Measurements from ENCODE around the gene CORO1C.
A peak's percentile ranks its signal among the peaks of the same experiment; 100 is the strongest.
"Not testable (repeated sequence)": the region's sequence is repeated elsewhere in the genome, so short reads cannot be mapped to it uniquely, and the experiment has no call there.

Gene CORO1C

GRCh38 chr12:108772891-108773797 is 41.8 kb upstream of the CORO1C start:
- no peak for TF ChIP-seq CTCF (IDR thresholded peaks at IDR 0.05; ENCODE audit: low read depth, low read length, missing control alignments)
- no peak overlapping the region for H3K4me3 ChIP-seq (ENCODE audit: low read depth, low read length)
- in situ Hi-C loops (cut with HindIII; ENCODE audit: low sequenced_read_pairs) = no loop called here
- no peak for DNase-seq (ENCODE audit: low read depth)

GRCh38 chr12:108772247-108772646 is 40.9 kb upstream of the CORO1C start:
- no peak for DNase-seq (ENCODE audit: low read depth)
- H3K4me3 ChIP-seq (ENCODE audit: low read depth, low read length) = no peak overlapping the region
- in situ Hi-C loops (cut with HindIII; ENCODE audit: low sequenced_read_pairs) = no loop called here
- no peak for TF ChIP-seq CTCF (IDR thresholded peaks at IDR 0.05; ENCODE audit: low read depth, low read length, missing control alignments)

DNA sequence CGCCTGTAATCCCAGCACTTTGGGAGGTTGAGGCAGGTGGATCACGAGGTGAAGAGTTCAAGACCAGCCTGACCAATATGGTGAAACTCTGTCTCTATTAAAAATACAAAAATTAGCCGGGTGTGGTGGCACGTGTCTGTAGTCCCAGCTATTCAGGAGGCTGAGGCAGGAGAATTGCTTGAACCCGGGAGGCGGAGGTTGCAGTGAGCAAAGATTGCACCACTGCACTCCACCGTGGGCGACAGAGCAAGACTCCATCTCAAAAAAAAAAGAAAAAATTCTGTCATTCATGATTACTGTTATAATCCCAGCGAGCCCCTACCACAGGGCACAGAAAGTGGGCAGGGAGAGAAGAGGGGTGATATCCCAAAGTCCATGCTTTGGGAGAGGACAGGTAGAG is 40.5 kb upstream of the CORO1C start:
- H3K4me3 ChIP-seq (ENCODE audit: low read depth, low read length); in situ Hi-C loops (cut with HindIII; ENCODE audit: low sequenced_read_pairs); DNase-seq (ENCODE audit: low read depth): not testable (repeated sequence)

GRCh38 chr12:108770963-108771362 is 39.6 kb upstream of the CORO1C start:
- in situ Hi-C loops (cut with HindIII; ENCODE audit: low sequenced_read_pairs) = no loop called here
- DNase-seq (ENCODE audit: low read depth) = no peak
- TF ChIP-seq CTCF (IDR thresholded peaks at IDR 0.05; ENCODE audit: low read depth, low read length, missing control alignments) = no peak
- H3K4me3 ChIP-seq (ENCODE audit: low read depth, low read length) = no peak overlapping the region

DNA sequence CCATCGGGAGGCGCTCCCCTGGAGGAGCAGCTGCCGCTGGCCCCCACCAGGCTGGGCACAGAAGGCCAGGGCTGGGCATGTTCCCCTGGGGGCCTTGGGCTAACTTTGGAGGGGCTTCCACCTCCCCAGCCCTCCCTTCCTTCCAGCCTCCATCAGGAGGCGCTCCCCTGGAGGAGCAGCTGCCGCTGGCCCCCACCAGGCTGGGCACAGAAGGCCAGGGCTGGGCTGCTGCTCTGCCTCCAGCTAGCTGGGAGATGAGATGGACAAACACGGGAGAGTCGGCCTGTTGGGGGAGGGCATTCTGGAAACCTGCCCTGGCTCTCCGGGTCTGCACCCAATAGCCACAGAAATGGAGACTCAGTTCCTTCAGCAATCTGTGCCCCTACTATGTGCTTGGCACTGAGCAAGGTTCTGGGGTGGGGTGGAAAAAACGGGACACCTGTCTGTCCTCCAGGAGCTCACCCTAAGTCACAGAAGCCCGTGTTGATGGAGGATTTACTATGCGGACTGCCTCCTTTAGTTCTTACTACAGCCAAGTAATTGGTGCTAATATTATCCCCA is 39.0 kb upstream of the CORO1C start:
- H3K4me3 ChIP-seq (ENCODE audit: low read depth, low read length) = no peak overlapping the region
- DNase-seq (ENCODE audit: low read depth) = no peak
- TF ChIP-seq CTCF (IDR thresholded peaks at IDR 0.05; ENCODE audit: low read depth, low read length, missing control alignments) = no peak
- in situ Hi-C loops (cut with HindIII; ENCODE audit: low sequenced_read_pairs) = no loop called here

- DNase-seq (ENCODE audit: low read depth) = no peak
- no peak for TF ChIP-seq CTCF (IDR thresholded peaks at IDR 0.05; ENCODE audit: low read depth, low read length, missing control alignments)
- in situ Hi-C loops (cut with HindIII; ENCODE audit: low sequenced_read_pairs) = no loop called here
- H3K4me3 ChIP-seq (ENCODE audit: low read depth, low read length) = peak overlapping the region; percentile 21
These were observed 37.5 kb upstream of the CORO1C start for GRCh38 chr12:108768591-108769500.
